ENCODE measurements around the gene SPRYD4.
"Not testable (repeated sequence)": the region's sequence is repeated elsewhere in the genome, so short reads cannot be mapped to it uniquely, and the experiment has no call there.

SPRYD4 gene

GRCh38 chr12:56468216-56469006 is at the start of gene SPRYD4:
TSS of gene SPRYD4 (plus strand) at chr12:56468578. CDS start at chr12:56468592, 14 bp downstream.
- peak; percentile 95 for DNase-seq

GRCh38 chr12:56420411-56420810 is 48.0 kb upstream of the SPRYD4 start:
- no peak for DNase-seq

- DNase-seq: no peak
These were observed 43.2 kb upstream of the SPRYD4 start for GRCh38 chr12:56425193-56425592.

- no peak for DNase-seq
These were observed 42.4 kb upstream of the SPRYD4 start for GRCh38 chr12:56425940-56426438.

- DNase-seq: no peak
These were observed 37.1 kb upstream of the SPRYD4 start for GRCh38 chr12:56431288-56431687.

GRCh38 chr12:56431850-56432249 is 36.5 kb upstream of the SPRYD4 start:
- DNase-seq: no peak

- no peak for DNase-seq
These were observed 33.5 kb upstream of the SPRYD4 start for GRCh38 chr12:56434828-56435227.

- DNase-seq: no peak
These were observed 30.8 kb upstream of the SPRYD4 start for GRCh38 chr12:56437430-56438176.

GRCh38 chr12:56443208-56443607 is 25.2 kb upstream of the SPRYD4 start:
- not testable (repeated sequence) for DNase-seq

GRCh38 chr12:56448860-56449621 is 19.3 kb upstream of the SPRYD4 start, which contains the start of gene TIMELESS:
TSS of gene TIMELESS (minus strand) at chr12:56449426. CDS start at chr12:56434170, 15,256 bp downstream.
- peak; percentile 83 for DNase-seq

GRCh38 chr12:56449622-56449984 is 18.8 kb upstream of the SPRYD4 start:
- no peak for DNase-seq

GRCh38 chr12:56450241-56450640 is 18.1 kb upstream of the SPRYD4 start:
- no peak for DNase-seq

- DNase-seq: no peak
These were observed 17.2 kb upstream of the SPRYD4 start for GRCh38 chr12:56451147-56451546.

GRCh38 chr12:56454557-56454956 is 13.8 kb upstream of the SPRYD4 start, which contains the start of gene MIP:
TSS of gene MIP (minus strand) at chr12:56454657. CDS start at chr12:56454613, 44 bp downstream.
- no peak for DNase-seq

- no peak for DNase-seq
These were observed 10.6 kb upstream of the SPRYD4 start for GRCh38 chr12:56457817-56458216.

- DNase-seq: no peak
These were observed 6.9 kb upstream of the SPRYD4 start for GRCh38 chr12:56461235-56462159.

- no peak for DNase-seq
These were observed 5.8 kb upstream of the SPRYD4 start for GRCh38 chr12:56462565-56462964.

- DNase-seq: no peak
These were observed 891 bp downstream of the SPRYD4 start for GRCh38 chr12:56469007-56469930.

GRCh38 chr12:56474389-56474788 is 6.0 kb downstream of the SPRYD4 start:
- DNase-seq: no peak

- DNase-seq: no peak
These were observed 7.8 kb downstream of the SPRYD4 start for GRCh38 chr12:56476143-56476542.

- DNase-seq: no peak
These were observed 8.6 kb downstream of the SPRYD4 start for GRCh38 chr12:56476972-56477432.
